Measurements from ENCODE around the gene ALDH9A1. TPM values are rescaled to one million over a fixed set of nuclear protein-coding genes. Genes with fewer than 3 reads are reported as not detected.
"Not testable (repeated sequence)": the region's sequence is repeated elsewhere in the genome, so short reads cannot be mapped to it uniquely, and the experiment has no call there.

ALDH9A1 gene
- total and polyA plus RNA-seq, 12 donors, result 36.0 to 269 (median 170) TPM

DNA sequence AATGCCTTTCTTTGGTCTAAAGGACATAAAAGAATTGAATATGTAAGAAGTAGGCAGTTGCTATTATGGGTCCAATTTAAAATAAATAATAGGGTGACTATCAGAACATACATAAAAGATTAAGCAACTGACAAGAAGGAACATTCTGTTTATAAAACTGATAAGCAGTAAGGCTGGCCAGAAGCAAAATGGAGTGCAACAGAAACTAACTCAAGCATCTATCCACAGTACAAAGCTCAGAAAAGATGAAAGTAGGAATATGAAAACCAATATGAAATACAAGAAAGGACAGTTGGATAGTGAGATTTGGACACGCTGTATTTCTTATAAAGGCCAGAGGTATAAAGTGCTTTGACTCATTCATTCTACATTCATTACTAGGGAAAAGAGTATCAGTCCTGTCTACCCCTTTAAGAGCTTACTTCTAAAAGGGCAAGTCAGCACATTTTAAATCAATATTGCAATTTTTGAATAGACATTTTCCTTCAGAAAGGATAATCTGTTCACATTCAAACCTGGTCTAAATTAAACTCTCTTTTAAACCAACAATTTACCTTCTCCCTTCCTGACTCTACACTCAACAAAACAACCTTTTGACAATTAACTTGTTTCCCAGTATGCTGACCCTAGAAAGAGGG is 14.4 kb downstream of the ALDH9A1 start:
- WGBS, 4 donors, result 0 to 45% (median 35%) methylated on average over 1 of the region's 1 CpG
- no peak for DNase-seq
- no peaks in the 10 kb centered on the region for H3K27me3 ChIP-seq
- H3K4me3 ChIP-seq, result no peak overlapping the region
- peaks cover 11 to 50% of the 10 kb centered on the region in 2 donors for H3K4me1 ChIP-seq (replicated peaks in 1 of 2)
- no peaks in the 10 kb centered on the region for H3K9me3 ChIP-seq (replicated peaks in 1 of 3)
- H3K36me3 ChIP-seq (replicated peaks in 1 of 2), result peaks cover 0 to 39% of the 10 kb centered on the region in 2 donors
- intact Hi-C loops (cut with DNase I), result loop anchor here in 1 of 2 donors (10.0 kb wide), 1 partner anchor 49 kb away; the partner anchor contains the start of gene MGST3
- TF ChIP-seq, protein P1, sequence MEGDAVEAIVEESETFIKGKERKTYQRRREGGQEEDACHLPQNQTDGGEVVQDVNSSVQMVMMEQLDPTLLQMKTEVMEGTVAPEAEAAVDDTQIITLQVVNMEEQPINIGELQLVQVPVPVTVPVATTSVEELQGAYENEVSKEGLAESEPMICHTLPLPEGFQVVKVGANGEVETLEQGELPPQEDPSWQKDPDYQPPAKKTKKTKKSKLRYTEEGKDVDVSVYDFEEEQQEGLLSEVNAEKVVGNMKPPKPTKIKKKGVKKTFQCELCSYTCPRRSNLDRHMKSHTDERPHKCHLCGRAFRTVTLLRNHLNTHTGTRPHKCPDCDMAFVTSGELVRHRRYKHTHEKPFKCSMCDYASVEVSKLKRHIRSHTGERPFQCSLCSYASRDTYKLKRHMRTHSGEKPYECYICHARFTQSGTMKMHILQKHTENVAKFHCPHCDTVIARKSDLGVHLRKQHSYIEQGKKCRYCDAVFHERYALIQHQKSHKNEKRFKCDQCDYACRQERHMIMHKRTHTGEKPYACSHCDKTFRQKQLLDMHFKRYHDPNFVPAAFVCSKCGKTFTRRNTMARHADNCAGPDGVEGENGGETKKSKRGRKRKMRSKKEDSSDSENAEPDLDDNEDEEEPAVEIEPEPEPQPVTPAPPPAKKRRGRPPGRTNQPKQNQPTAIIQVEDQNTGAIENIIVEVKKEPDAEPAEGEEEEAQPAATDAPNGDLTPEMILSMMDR (IDR thresholded peaks at IDR 0.05), result no peak
- TF ChIP-seq POLR2A (IDR thresholded peaks at IDR 0.05), result no peak
- H3K27ac ChIP-seq, result no peak overlapping the region

DNA sequence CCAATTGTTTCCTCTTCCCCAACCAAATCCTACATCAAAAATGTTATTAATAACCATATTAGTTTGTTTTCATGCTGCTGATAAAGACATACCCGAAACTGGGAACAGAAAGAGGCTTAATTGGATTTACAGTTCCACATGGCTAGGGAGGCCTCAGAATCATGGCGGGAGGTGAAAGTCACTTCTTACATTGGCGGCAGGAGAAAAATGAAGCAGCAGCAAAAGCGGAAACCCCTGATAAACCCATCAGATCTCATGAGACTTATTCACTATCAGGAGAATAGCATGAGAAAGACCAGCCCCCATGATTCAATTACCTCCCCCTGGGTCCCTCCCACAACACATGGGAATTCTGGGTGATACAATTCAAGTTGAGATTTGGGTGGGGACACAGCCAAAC is 17.6 kb downstream of the ALDH9A1 start:
- not testable (repeated sequence) for H3K4me3 ChIP-seq; DNase-seq; H3K27me3 ChIP-seq; H3K9me3 ChIP-seq (replicated peaks in 1 of 3); H3K27ac ChIP-seq
- 94 to 100% (median 97%) methylated on average over 4 of the region's 4 CpGs for WGBS, 4 donors
- intact Hi-C loops (cut with DNase I), result loop anchor here in 1 of 2 donors (10.0 kb wide), 1 partner anchor 46 kb away; the partner anchor contains the start of gene MGST3
- peaks cover 0 to 65% of the 10 kb centered on the region in 2 donors for H3K36me3 ChIP-seq (replicated peaks in 1 of 2)
- H3K4me1 ChIP-seq (replicated peaks in 1 of 2), result peaks cover 0 to 21% of the 10 kb centered on the region in 2 donors

DNA sequence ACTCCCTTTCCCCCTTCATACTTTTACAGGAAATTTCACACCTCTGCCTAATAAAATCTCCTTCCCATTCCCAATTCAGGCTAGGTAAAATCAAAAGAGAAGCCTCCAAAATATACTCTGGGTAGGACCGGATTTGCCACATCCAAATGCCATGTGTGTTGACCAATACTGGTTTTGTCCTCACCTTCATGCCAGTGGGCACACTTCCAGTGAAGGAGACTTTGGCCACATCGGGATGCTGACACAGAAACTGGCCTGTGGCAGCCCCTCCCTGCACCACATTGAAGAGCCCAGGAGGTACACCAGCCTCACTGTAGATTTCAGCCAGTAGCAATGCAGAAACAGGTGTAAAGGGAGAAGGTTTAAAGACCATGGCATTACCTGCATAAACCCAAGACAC is 18.1 kb downstream of the ALDH9A1 start:
- H3K36me3 ChIP-seq (replicated peaks in 1 of 2), result peaks cover 0 to 66% of the 10 kb centered on the region in 2 donors
- intact Hi-C loops (cut with DNase I), result loop anchor here in 1 of 2 donors (10.0 kb wide), 1 partner anchor 46 kb away; the partner anchor contains the start of gene MGST3
- TF ChIP-seq POLR2A (IDR thresholded peaks at IDR 0.05), result no peak
- TF ChIP-seq, protein P1 (IDR thresholded peaks at IDR 0.05), result no peak
- no peak for DNase-seq
- H3K4me1 ChIP-seq (replicated peaks in 1 of 2), result peaks cover 0 to 18% of the 10 kb centered on the region in 2 donors
- 62 to 82% (median 75%) methylated on average over 2 of the region's 2 CpGs for WGBS, 4 donors
- no peaks in the 10 kb centered on the region for H3K9me3 ChIP-seq (replicated peaks in 1 of 3)
- H3K4me3 ChIP-seq, result no peak overlapping the region
- no peaks in the 10 kb centered on the region for H3K27me3 ChIP-seq
- H3K27ac ChIP-seq, result no peak overlapping the region

DNA sequence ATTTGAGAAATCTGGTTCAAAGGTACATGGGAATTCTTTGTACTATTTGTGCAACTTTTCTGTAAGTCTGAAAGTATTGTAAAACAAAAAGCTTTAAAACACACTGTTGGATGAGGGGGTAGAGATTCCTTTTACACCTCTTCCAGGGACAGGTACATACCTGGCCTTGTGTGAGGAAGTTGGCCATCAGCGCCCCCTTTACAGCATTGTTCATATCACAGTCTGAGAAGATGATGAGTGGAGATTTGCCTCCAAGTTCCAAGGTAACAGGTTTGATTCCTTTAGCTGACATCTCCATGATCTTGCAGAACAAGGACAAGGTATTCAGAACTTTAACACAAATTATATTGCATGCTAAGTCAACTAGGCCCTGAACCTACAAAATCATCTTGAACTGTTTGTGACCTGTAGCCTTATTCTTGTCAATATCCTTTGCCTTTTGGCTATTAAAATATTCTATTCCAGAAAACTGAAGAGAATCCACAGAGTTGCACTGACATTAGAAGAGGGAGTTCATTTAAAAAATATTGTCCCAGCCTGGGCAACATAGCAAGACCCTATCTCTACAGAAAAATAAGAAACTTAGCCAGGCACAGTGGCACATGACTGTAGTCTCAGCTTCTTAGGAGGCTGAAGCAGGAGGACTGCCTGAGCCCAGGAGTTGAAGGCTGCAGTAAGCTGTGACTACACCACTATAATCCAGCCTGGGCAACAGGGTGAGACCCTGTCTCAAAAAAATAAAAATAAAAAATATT is 18.9 kb downstream of the ALDH9A1 start:
- peaks cover 0 to 66% of the 10 kb centered on the region in 2 donors for H3K36me3 ChIP-seq (replicated peaks in 1 of 2)
- no peak overlapping the region for H3K4me3 ChIP-seq
- H3K4me1 ChIP-seq (replicated peaks in 1 of 2), result peaks cover 0 to 9% of the 10 kb centered on the region in 2 donors
- intact Hi-C loops (cut with DNase I), result loop anchor here in 1 of 2 donors (10.0 kb wide), 1 partner anchor 45 kb away; the partner anchor contains the start of gene MGST3
- TF ChIP-seq POLR2A (IDR thresholded peaks at IDR 0.05), result no peak
- TF ChIP-seq, protein P1 (IDR thresholded peaks at IDR 0.05), result no peak
- no peak for DNase-seq
- H3K9me3 ChIP-seq (replicated peaks in 1 of 3), result no peaks in the 10 kb centered on the region
- no peaks in the 10 kb centered on the region for H3K27me3 ChIP-seq
- WGBS, 4 donors, result 33 to 100% (median 75%) methylated on average over 1 of the region's 1 CpG
- no peak overlapping the region for H3K27ac ChIP-seq

Data from adrenal gland (tissue), 12 donors.